MG63 (cell line): Measurements from ENCODE around the gene RALGAPA2. TPM values are rescaled to one million over a fixed set of nuclear protein-coding genes. Genes with fewer than 3 reads are reported as not detected.

Experiments used
- DNase-seq: peaks from one replicate; pipeline ENCODE4 v3.0.0-alpha.2; 2020
- H3K27me3 ChIP-seq: fragments of 250-450 bp; sonication (Bioruptor Pico); 2 replicates; pipeline ENCODE4 v1.5.1; 2020; ENCODE audit warnings: mild to moderate bottlenecking, moderate library complexity
- H3K36me3 ChIP-seq: fragments of 250-450 bp; sonication (Bioruptor Pico); 2 replicates; pipeline ENCODE4 v1.5.1; 2020; ENCODE audit warnings: mild to moderate bottlenecking, moderate library complexity
- H3K4me3 ChIP-seq: fragments of 250-450 bp; sonication (Bioruptor Pico); 2 replicates; pipeline ENCODE4 v1.5.1; 2020; ENCODE audit warnings: mild to moderate bottlenecking, moderate library complexity
- H3K9me3 ChIP-seq: fragments of 250-450 bp; sonication (Bioruptor Pico); 2 replicates; pipeline ENCODE4 v1.5.1; 2020; ENCODE audit warnings: mild to moderate bottlenecking, moderate library complexity
- total RNA-seq: library from RNA; depleted of rRNA; stranded (reverse); fragments of >200 nt; shearing (Covaris generic); gene quantifications from 2 replicates; pipeline ENCODE4 v1.2.3, GENCODE V29; 2014; ENCODE audit warnings: low replicate concordance

RALGAPA2 gene
- total RNA-seq, 1 experiment from 2014 or later, result 0.53 TPM

GRCh38 chr20:20580139-20580538, 132.3 kb downstream of the RALGAPA2 start:
- Histone ChIP-seq H3K9me3 (no peaks in the 10 kb centered on the region), H3K4me3 (no peak overlapping the region), H3K27me3 (no peaks in the 10 kb centered on the region), H3K36me3 (no peaks in the 10 kb centered on the region)
- DNase-seq, result no peak

DNA sequence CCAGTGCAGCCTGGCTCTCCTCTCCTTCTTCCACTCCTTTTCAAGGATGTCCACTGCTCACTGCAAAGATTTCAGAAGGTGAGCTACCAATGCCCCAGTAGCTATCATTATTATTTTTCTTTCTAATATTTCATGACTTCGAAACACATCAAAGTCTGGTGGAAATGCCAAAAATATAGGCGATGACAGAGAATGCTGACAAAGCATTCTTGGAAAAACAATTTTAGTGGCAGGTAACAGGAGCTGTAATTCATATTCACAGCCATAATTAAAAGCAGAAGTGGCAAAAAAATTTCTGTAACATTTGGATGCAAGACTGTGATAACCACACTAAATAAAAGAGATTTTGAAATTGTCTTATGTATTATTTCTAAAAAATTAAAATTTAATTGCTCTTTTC, 133.6 kb downstream of the RALGAPA2 start:
- Histone ChIP-seq H3K4me3 (no peak overlapping the region), H3K36me3 (no peaks in the 10 kb centered on the region), H3K9me3 (no peaks in the 10 kb centered on the region), H3K27me3 (no peaks in the 10 kb centered on the region)
- no peak for DNase-seq

GRCh38 chr20:20573797-20574196, 138.6 kb downstream of the RALGAPA2 start:
- Histone ChIP-seq H3K4me3 (no peak overlapping the region), H3K9me3 (no peaks in the 10 kb centered on the region), H3K27me3 (no peaks in the 10 kb centered on the region), H3K36me3 (no peaks in the 10 kb centered on the region)
- DNase-seq, result no peak

DNA sequence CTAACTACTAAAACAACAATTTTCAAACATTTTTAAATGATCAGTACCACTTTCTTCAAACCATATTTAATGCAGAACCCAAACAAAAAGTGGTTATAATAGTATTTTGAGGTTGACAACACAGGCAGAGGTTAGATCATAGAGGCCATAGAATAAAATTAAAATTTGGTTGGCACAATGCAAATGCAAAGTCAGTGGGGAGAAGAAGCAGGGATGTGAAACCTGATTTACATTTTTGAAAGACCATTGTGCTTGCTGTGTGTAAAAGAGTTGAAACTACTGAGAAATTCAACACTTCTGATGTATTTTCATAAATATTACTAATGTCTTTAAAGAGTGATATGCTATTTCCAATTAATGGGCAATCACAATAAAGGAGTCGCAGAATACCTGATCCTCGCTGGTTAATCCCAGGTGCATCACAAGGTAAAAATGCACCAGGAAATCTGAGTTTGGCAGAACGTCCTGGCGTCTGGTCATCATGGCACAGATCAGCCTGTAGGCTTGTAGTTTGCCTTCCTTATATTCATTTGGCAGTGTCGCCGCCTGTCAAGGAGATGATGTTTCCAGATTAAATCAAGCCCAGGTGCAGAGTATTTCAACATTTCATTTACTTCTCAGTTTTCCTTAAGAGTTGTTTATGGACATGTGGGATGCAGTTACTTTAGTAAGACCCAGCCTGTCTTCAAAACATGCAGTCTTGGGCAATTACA, 141.2 kb downstream of the RALGAPA2 start:
- no peaks in the 10 kb centered on the region for H3K36me3 ChIP-seq
- no peaks in the 10 kb centered on the region for H3K9me3 ChIP-seq
- H3K27me3 ChIP-seq, result no peaks in the 10 kb centered on the region
- no peak overlapping the region for H3K4me3 ChIP-seq
- no peak for DNase-seq

- no peaks in the 10 kb centered on the region for H3K9me3 ChIP-seq
- no peaks in the 10 kb centered on the region for H3K27me3 ChIP-seq
- H3K4me3 ChIP-seq, result no peak overlapping the region
- no peaks in the 10 kb centered on the region for H3K36me3 ChIP-seq
- DNase-seq, result no peak
Measured at GRCh38 chr20:20568604-20569205, 143.7 kb downstream of the RALGAPA2 start.

GRCh38 chr20:20567712-20568111, 144.7 kb downstream of the RALGAPA2 start:
- H3K27me3 ChIP-seq, result no peaks in the 10 kb centered on the region
- no peak for DNase-seq
- H3K4me3 ChIP-seq, result no peak overlapping the region
- H3K36me3 ChIP-seq, result no peaks in the 10 kb centered on the region
- no peaks in the 10 kb centered on the region for H3K9me3 ChIP-seq

DNA sequence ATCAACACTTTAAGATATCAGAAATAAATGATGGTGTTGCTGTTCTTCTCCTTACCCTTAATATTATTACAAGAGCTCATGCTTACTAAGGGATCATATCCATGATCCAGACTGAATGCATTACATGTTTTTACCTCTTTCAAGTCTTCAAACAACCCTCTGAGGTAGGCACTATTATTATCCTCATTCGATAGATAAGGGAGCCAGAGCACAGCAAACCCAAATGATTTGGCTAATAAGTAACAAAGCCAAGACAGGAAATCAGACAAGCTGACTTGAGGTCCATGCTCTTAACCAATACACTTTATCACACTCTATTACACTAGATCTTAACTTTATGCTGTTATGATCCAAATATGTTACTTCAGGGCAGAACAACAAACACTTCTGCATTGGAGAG, 145.9 kb downstream of the RALGAPA2 start:
- Histone ChIP-seq H3K9me3 (no peaks in the 10 kb centered on the region), H3K27me3 (no peaks in the 10 kb centered on the region), H3K4me3 (no peak overlapping the region), H3K36me3 (no peaks in the 10 kb centered on the region)
- DNase-seq, result no peak

- no peak overlapping the region for H3K4me3 ChIP-seq
- no peaks in the 10 kb centered on the region for H3K36me3 ChIP-seq
- no peaks in the 10 kb centered on the region for H3K27me3 ChIP-seq
- H3K9me3 ChIP-seq, result no peaks in the 10 kb centered on the region
- DNase-seq, result no peak
Measured at GRCh38 chr20:20564279-20564678, 148.2 kb downstream of the RALGAPA2 start.

- Histone ChIP-seq H3K36me3 (no peaks in the 10 kb centered on the region), H3K4me3 (no peak overlapping the region), H3K9me3 (no peaks in the 10 kb centered on the region), H3K27me3 (no peaks in the 10 kb centered on the region)
- no peak for DNase-seq
Measured at GRCh38 chr20:20562507-20562906, 149.9 kb downstream of the RALGAPA2 start.

DNA sequence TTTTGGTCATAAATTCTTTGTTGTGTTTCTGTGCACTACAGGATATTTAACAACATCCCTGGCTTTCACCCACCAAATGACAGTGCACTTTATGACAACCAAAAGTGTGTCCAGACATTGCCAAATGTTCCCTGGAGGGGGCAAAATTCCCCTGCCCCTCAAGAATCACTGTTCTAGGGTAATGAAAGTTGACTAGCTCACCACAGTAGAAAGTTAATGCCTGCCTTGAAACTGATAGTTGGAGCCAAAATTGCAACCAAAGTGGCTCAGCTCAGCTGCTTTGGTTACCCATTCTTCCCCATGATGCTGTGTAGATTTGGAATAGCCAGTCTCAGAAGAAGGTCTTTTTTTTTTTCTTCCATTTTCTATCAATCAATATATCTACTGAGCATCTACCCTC, 150.6 kb downstream of the RALGAPA2 start:
- Histone ChIP-seq H3K36me3 (no peaks in the 10 kb centered on the region), H3K9me3 (no peaks in the 10 kb centered on the region), H3K27me3 (no peaks in the 10 kb centered on the region), H3K4me3 (no peak overlapping the region)
- DNase-seq, result no peak

DNA sequence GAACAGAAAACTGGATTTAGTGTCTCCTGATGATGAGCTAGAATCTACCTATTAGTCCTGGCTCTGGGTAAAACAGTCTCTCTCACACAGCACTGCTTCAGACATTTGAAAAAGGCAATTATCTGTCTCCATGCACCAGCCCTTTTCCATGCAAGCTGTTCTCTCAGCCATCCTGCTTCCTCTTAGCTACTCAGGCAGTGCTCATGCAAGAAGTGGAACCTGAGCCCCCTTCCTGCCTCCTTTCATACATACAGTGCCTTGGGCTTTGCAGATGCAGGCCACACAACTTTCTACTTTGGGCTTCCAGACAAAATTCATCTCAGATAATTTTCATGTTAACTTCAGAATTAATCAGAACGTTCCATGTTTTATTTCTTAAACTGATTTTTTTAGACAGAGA, 151.3 kb downstream of the RALGAPA2 start:
- Histone ChIP-seq H3K27me3 (no peaks in the 10 kb centered on the region), H3K4me3 (no peak overlapping the region), H3K36me3 (no peaks in the 10 kb centered on the region), H3K9me3 (no peaks in the 10 kb centered on the region)
- no peak for DNase-seq

DNA sequence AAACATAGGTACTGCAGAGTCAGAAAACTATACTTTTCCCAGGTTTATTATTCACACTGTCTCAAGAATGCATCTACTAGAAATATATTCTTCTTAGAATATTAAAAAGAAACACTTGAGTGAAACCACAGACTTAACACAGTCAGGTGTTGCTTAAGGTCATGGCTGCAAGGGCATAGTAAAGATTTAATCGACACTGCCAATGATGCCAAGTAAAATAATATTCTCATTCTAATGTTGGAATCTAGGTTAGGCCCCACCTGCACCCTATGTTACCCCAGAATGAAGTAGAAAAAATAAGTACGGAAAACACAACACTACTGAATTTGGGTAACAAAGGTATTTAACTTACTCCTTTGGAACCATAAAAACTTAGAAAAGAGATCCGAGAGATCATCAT, 155.0 kb downstream of the RALGAPA2 start:
- H3K9me3 ChIP-seq, result no peaks in the 10 kb centered on the region
- H3K27me3 ChIP-seq, result no peaks in the 10 kb centered on the region
- no peak for DNase-seq
- no peak overlapping the region for H3K4me3 ChIP-seq
- no peaks in the 10 kb centered on the region for H3K36me3 ChIP-seq

GRCh38 chr20:20555838-20556237, 156.6 kb downstream of the RALGAPA2 start:
- no peak for DNase-seq
- no peak overlapping the region for H3K4me3 ChIP-seq
- H3K27me3 ChIP-seq, result no peaks in the 10 kb centered on the region
- H3K36me3 ChIP-seq, result no peaks in the 10 kb centered on the region
- H3K9me3 ChIP-seq, result no peaks in the 10 kb centered on the region

DNA sequence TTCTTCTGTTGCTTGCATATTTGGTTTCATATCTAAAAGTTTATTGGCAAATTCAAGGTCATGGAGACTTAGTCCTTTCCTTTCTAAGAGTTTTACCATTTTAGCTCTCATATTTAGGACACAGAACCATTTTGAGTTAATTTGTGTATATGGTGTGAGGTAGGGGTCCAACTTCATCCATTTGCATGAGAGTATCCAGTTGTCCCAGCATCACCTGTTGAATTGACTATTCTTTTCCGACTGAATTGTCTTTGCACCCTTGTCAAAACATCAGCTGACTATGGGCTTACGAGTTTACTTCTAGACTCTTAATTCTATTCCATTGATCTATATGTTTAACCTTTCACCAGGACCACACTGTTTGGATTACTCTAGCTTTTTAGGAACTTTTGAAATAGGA, 157.5 kb downstream of the RALGAPA2 start:
- Histone ChIP-seq H3K36me3 (no peaks in the 10 kb centered on the region), H3K4me3 (no peak overlapping the region), H3K27me3 (no peaks in the 10 kb centered on the region), H3K9me3 (no peaks in the 10 kb centered on the region)
- DNase-seq, result no peak

DNA sequence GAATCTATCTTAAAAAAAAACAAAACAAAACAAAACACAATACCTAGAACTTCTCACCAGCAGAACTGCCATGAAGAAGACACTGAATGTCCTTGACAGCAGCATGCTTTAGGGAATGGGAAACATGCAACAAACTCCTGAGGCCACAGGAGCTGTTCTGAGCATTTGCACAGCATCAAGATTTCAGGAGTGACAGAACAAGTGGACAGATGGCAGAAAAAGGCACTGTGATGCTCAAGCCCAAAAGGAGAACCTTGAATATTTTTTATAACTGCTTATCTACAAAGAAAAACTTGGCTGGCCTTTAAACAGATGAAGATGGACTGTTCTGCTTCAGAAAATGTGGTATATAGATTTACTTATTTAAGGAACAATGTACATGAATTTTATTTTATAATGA, 158.9 kb downstream of the RALGAPA2 start:
- Histone ChIP-seq H3K4me3 (no peak overlapping the region), H3K27me3 (no peaks in the 10 kb centered on the region), H3K9me3 (no peaks in the 10 kb centered on the region), H3K36me3 (no peaks in the 10 kb centered on the region)
- no peak for DNase-seq

DNA sequence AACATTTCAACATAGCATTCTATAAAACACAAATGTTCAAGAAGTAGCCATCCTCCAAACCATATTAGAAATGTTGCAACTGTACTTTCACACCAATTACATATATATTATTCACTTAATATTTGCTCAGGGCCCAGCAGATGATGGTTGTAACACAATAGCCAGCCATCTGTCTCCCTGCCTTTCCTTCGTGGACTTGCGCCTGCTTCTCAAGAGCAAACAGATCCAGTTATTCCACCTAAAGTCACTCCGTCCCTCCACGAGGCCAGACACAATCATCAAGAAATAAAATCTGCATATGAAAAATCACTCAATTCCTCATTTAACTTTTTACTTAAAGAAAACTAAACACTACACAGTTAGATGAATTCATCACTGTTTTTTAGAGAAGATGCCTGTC, 160.4 kb downstream of the RALGAPA2 start:
- H3K27me3 ChIP-seq, result no peaks in the 10 kb centered on the region
- no peaks in the 10 kb centered on the region for H3K36me3 ChIP-seq
- no peak for DNase-seq
- no peaks in the 10 kb centered on the region for H3K9me3 ChIP-seq
- no peak overlapping the region for H3K4me3 ChIP-seq

DNA sequence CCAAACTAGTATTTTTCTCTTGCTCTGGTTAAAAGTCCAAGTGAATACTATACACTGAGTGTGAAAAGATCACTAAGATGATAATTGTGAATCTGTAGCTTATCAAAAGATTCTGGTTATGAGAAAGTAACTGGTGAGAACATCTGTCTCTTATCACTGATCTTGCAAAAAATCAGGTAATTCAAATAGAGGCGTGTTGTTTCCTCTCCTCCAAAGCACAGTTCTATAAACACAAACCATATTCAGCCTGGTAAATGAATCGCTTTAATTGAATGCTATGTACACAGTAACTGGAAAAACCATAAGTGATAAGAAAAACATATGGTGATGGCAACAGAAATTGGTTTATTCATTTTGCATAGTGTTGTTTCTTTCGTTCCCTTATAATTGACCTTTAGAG, 161.0 kb downstream of the RALGAPA2 start:
- no peak for DNase-seq
- H3K4me3 ChIP-seq, result no peak overlapping the region
- H3K9me3 ChIP-seq, result no peaks in the 10 kb centered on the region
- no peaks in the 10 kb centered on the region for H3K27me3 ChIP-seq
- no peaks in the 10 kb centered on the region for H3K36me3 ChIP-seq

GRCh38 chr20:20549704-20550103, 162.7 kb downstream of the RALGAPA2 start:
- no peak overlapping the region for H3K4me3 ChIP-seq
- H3K27me3 ChIP-seq, result no peaks in the 10 kb centered on the region
- no peaks in the 10 kb centered on the region for H3K36me3 ChIP-seq
- H3K9me3 ChIP-seq, result no peaks in the 10 kb centered on the region
- no peak for DNase-seq
